ENCODE measurements around the gene AKNA.
A peak's percentile ranks its signal among the peaks of the same experiment; 100 is the strongest.

The AKNA gene

DNA sequence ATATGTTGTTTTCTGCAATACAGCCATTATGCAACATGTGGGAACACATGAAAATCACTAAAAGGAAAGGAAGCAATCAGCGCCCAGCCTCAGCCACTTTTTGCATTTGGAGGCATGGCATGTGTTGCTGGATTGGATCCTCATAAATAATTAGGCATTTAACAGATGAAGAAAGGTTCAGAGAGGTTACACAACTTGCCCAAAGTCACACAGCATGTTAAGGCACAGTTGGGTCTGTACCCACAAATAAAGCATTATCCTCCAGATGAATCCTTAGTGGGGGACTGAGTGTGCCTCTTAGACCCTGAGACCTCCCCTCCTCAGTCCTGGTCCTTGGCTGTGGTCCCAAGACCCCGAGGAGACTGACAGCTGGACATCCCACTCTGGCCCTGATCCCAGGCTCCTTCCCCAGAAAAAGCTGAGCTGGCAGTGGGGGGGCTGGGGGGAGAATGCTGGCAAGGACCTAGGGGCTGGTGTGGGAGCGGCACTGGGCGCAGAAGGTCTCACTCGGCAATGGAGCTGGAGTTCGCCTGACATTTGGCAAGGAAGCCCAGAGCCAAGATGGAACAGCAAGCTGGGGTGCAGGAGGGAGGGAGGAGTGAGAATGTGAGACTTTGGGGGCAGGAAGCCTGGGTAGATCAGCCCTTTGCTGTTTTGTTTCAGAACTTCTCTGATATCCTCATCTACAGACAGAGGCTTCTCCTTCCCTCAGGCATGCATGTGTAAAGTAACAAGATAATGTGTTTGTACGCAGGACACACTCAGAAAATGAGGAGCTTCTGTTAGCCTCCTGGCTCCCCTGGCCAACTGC lies 6.9 kb upstream of the AKNA start:
- DNase-seq (ENCODE audit: low read depth), result peak; percentile 20
- peak overlapping the region; percentile 93 for H3K4me3 ChIP-seq (ENCODE audit: low read length)
- H3K36me3 ChIP-seq (ENCODE audit: control insufficient read depth, insufficient read depth, low read length, severe bottlenecking), result peaks cover 3% of the 10 kb centered on the region
- no peaks in the 10 kb centered on the region for H3K27me3 ChIP-seq (replicated peaks; ENCODE audit: control insufficient read depth, insufficient read depth, low read length)
- peaks cover 74% of the 10 kb centered on the region for H3K4me1 ChIP-seq (ENCODE audit: control insufficient read depth, insufficient read depth, low read length)
- H3K9me3 ChIP-seq (ENCODE audit: control insufficient read depth, low read length), result no peaks in the 10 kb centered on the region
- peak overlapping the region; percentile 96 for H3K9ac ChIP-seq (ENCODE audit: low read length)

DNA sequence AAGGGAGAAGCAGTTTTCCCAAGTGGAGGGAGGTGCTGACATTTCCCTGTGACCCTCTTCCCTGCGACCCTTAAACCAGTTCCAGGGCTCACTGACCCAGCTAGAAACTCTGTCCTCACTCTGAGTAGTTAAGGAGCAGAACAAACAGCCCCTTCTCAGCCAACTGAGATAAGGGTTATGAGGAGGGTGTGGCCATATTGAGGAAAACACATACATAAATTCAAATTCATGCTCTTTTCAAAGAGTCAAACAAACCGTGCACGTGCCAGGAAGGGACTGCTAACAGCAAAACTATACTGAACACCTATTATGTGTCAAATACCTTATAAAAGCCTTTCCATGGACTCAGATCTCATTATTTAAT lies 4.9 kb upstream of the AKNA start:
- H3K27me3 ChIP-seq (replicated peaks; ENCODE audit: control insufficient read depth, insufficient read depth, low read length), result no peaks in the 10 kb centered on the region
- no peak for DNase-seq (ENCODE audit: low read depth)
- H3K4me3 ChIP-seq (ENCODE audit: low read length), result peak overlapping the region; percentile 21
- peaks cover 88% of the 10 kb centered on the region for H3K4me1 ChIP-seq (ENCODE audit: control insufficient read depth, insufficient read depth, low read length)
- no peaks in the 10 kb centered on the region for H3K9me3 ChIP-seq (ENCODE audit: control insufficient read depth, low read length)
- peak overlapping the region; percentile 74 for H3K9ac ChIP-seq (ENCODE audit: low read length)
- peaks cover 3% of the 10 kb centered on the region for H3K36me3 ChIP-seq (ENCODE audit: control insufficient read depth, insufficient read depth, low read length, severe bottlenecking)

DNA sequence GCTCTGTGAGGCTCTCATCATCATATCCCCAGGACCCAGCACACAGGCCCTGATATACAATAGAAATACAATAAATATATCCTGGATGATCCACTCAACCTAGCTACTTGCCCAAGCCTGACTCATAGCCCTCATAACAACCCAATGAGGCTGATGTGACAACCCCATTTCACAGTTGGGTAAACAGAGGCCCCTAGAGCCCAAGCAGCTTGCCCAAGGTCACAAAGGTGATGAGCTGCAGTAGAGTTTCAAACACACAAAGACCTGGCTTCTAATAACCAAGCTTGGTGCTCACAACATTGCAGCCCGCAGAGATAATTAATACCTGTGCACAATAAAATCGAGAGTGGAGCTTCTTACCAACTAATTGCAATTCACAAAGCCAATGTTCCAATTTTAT lies 3.2 kb upstream of the AKNA start:
- no peak for DNase-seq (ENCODE audit: low read depth)
- Histone ChIP-seq H3K9ac (ENCODE audit: low read length) (peak overlapping the region; percentile 94), H3K36me3 (ENCODE audit: control insufficient read depth, insufficient read depth, low read length, severe bottlenecking) (peaks cover 3% of the 10 kb centered on the region), H3K27me3 (replicated peaks; ENCODE audit: control insufficient read depth, insufficient read depth, low read length) (no peaks in the 10 kb centered on the region), H3K4me1 (ENCODE audit: control insufficient read depth, insufficient read depth, low read length) (peaks cover 85% of the 10 kb centered on the region), H3K4me3 (ENCODE audit: low read length) (no peak overlapping the region), H3K9me3 (ENCODE audit: control insufficient read depth, low read length) (no peaks in the 10 kb centered on the region)

DNA sequence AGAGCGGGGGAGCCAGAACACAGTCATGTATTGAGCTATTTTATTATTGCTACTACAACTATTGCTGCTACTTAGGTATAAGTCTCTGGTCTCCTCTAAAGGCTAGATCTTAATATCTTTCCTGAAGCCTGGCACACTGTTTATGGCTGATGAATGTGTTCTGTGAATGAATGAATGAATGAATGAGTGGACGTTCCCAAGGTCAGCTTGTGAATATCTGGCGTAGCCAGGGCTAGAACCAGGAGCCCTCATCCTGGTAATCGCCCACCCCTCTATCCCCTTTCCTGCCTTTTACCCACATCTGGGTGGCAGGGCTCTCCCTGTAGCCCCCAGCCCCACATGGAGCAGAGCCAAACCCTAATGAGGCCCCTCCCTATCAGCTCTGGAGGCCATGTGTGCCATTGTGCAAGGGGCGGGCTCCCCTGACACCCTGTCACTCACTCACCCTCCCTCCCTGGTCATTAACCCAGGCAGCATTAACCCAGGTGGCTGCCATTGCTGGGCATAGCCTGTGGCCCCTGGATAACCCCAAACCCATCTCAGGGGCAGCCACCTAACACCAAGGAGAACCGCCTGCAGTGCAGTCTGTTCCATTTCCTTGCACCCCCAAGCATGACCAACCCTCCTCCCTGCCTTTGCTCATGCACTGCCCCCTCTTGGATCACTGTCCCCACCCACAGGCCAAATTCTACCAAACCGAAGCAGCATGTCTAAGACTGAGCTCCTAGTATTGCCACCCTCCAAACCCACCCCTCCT lies 2.0 kb upstream of the AKNA start:
- no peak for DNase-seq (ENCODE audit: low read depth)
- Histone ChIP-seq H3K4me3 (ENCODE audit: low read length) (peak overlapping the region; percentile 42), H3K27me3 (replicated peaks; ENCODE audit: control insufficient read depth, insufficient read depth, low read length) (no peaks in the 10 kb centered on the region), H3K4me1 (ENCODE audit: control insufficient read depth, insufficient read depth, low read length) (peaks cover 85% of the 10 kb centered on the region), H3K36me3 (ENCODE audit: control insufficient read depth, insufficient read depth, low read length, severe bottlenecking) (peaks cover 3% of the 10 kb centered on the region), H3K9me3 (ENCODE audit: control insufficient read depth, low read length) (no peaks in the 10 kb centered on the region), H3K9ac (ENCODE audit: low read length) (peak overlapping the region; percentile 94)

DNA sequence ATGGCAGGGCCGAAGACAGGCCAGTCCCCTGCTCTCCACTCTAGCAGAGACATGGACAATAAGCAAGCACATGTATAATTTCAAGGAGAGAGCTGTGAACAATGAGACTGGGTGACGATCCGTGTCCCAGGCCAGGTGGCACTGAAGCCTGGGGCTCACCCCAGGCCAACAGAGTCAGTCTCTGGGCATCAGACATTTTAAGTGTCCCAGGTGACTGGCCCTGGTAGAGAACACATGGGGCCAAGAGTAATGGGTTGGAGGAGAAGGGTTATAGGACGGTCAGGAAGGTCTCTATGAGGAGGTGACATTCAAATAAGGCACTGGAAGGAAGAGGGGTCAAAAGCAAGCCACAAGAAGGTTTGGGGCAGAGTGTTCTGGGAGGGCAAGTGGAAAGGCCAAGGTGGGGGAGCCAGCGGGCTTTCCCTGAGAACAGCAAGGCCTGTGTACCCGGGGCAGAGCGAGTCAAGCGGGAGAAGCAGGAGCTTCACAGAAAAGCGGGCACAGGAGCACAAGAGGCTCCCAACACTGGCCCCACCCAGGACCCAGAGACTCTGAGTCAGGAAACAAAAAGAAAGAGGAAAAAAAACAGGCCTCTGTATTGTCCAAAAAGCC lies 1.1 kb upstream of the AKNA start:
- Histone ChIP-seq H3K36me3 (ENCODE audit: control insufficient read depth, insufficient read depth, low read length, severe bottlenecking) (peaks cover 6% of the 10 kb centered on the region), H3K9ac (ENCODE audit: low read length) (peak overlapping the region; percentile 94), H3K9me3 (ENCODE audit: control insufficient read depth, low read length) (no peaks in the 10 kb centered on the region), H3K4me1 (ENCODE audit: control insufficient read depth, insufficient read depth, low read length) (peaks cover 86% of the 10 kb centered on the region), H3K27me3 (replicated peaks; ENCODE audit: control insufficient read depth, insufficient read depth, low read length) (no peaks in the 10 kb centered on the region), H3K4me3 (ENCODE audit: low read length) (peak overlapping the region; percentile 93)
- DNase-seq (ENCODE audit: low read depth), result no peak

DNA sequence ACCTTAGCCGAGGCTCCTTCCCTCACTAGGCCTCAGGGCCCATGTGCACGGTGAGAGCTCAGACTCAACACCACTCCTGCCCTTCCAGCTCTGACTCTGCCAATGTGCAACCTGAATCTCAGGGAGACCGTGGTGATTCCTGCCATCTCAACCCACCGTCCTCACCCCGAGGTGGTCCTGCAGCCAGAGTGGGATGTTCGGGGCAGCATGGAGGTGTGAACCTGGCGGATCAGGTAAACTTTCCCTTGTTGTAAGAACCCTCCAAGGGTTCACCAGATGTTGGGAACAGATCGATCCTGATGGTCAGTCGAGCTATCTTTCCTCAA lies 538 bp upstream of the AKNA start:
- Histone ChIP-seq H3K27me3 (replicated peaks; ENCODE audit: control insufficient read depth, insufficient read depth, low read length) (no peaks in the 10 kb centered on the region), H3K9me3 (ENCODE audit: control insufficient read depth, low read length) (no peaks in the 10 kb centered on the region), H3K4me1 (ENCODE audit: control insufficient read depth, insufficient read depth, low read length) (peaks cover 86% of the 10 kb centered on the region), H3K4me3 (ENCODE audit: low read length) (peak overlapping the region; percentile 93), H3K9ac (ENCODE audit: low read length) (peak overlapping the region; percentile 94), H3K36me3 (ENCODE audit: control insufficient read depth, insufficient read depth, low read length, severe bottlenecking) (peaks cover 7% of the 10 kb centered on the region)
- no peak for DNase-seq (ENCODE audit: low read depth)

DNA sequence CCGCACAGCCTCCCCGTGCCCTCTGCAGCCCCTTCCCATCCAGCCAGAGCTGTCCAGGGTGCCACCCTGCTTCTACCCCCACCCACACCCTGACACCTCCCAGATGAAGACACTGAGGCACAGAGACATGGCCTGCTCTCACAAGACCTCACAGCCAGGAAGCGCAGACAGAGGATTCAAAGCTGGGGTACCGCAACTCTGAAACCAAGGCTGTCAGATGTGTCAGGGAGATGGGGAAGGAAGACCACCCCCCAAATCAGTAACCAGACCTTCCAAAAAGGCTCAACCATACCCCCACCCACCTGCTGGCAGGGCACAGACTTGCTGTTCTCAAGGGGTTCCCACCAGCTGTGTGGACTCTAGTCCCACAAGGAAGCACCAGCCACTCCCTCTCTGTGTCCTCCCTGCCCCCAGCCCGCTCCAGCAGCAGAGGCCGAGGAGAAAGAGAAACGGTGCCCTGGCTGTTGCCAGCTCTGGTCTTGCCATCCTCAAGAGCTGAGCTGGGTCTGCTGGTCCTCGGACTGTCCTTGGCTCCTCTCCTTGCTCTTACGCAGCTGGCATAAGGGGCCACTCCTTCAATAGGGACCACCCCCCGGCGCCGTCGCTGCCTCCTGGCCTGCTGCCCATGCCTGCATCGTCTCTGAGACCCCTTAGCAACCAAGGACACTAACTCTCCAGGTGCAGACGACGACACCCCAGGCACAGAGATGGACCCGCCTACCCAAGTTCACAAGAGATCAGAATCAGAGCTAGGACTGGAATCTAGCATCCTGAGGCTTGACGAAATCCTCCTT lies 699 bp downstream of the AKNA start:
- Histone ChIP-seq H3K9ac (ENCODE audit: low read length) (peak overlapping the region; percentile 94), H3K27me3 (replicated peaks; ENCODE audit: control insufficient read depth, insufficient read depth, low read length) (no peaks in the 10 kb centered on the region), H3K4me3 (ENCODE audit: low read length) (peak overlapping the region; percentile 93), H3K36me3 (ENCODE audit: control insufficient read depth, insufficient read depth, low read length, severe bottlenecking) (peaks cover 7% of the 10 kb centered on the region), H3K9me3 (ENCODE audit: control insufficient read depth, low read length) (no peaks in the 10 kb centered on the region), H3K4me1 (ENCODE audit: control insufficient read depth, insufficient read depth, low read length) (peaks cover 88% of the 10 kb centered on the region)
- peak; percentile 52 for DNase-seq (ENCODE audit: low read depth)

DNA sequence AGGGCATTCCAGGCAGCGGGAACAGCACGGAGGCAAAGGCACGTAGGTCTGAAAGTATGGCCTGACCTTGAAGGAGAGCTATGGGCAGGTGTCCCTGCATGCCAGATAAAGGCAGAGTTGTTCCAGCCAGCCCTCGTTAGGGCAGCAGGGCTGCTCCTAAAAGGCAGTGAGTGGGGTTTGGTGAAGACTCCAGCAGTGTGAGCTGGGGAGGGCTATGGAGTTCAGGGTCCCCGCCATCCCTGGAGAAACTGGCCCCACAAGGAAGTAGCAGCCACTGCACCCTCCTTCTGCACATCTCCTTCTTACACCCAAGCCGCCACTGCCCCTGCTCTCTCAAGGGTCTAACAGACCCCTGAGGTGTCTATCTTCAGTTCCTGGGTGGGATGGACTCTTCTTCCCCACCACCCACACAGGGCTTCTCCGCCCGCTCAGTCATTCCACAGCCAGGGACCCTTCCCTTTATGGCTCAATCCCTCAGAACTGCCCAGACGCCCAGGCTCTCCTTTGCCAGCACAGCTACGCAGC lies 1.4 kb downstream of the AKNA start:
- Histone ChIP-seq H3K9ac (ENCODE audit: low read length) (peak overlapping the region; percentile 94), H3K9me3 (ENCODE audit: control insufficient read depth, low read length) (no peaks in the 10 kb centered on the region), H3K4me1 (ENCODE audit: control insufficient read depth, insufficient read depth, low read length) (peaks cover 88% of the 10 kb centered on the region), H3K4me3 (ENCODE audit: low read length) (peak overlapping the region; percentile 93), H3K27me3 (replicated peaks; ENCODE audit: control insufficient read depth, insufficient read depth, low read length) (no peaks in the 10 kb centered on the region), H3K36me3 (ENCODE audit: control insufficient read depth, insufficient read depth, low read length, severe bottlenecking) (peaks cover 12% of the 10 kb centered on the region)
- DNase-seq (ENCODE audit: low read depth), result no peak

DNA sequence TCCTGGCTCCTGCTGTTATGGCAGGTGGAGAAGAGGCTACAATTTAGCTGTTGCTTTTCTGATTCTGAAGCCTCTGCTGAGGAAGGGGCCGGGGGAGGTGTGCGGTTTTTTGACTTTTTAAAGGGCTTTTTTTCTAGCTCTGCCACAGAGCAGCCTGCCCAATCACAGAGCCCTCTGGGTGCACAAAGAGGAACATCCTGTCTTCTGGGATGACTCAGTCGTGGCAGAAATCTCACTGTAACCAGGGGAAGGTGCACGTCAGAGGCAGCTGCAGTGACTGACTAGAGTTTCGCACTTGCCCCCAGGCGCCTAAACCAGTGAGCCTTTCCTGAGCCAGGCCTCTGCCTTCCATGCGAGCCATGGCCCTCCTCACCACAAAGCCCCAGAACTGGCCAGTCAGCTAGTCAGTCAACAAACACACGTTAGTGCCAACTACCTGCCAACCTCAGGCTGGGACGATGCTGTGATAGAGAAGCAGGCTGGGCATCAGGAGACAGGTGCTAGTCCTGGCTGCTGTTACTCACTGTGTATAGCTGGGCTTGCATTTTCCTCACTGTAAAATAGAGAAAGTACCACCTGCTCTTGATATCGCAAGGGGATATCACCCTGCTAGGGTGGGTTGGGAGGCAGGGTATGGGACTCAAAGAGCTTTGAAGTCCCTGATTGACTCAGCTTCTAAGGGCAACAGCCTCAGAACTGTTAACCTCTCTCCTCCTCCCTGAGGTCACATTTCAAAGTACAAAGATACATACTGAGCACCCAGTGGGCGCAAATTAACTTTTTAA lies 2.2 kb downstream of the AKNA start:
- peak overlapping the region; percentile 93 for H3K4me3 ChIP-seq (ENCODE audit: low read length)
- DNase-seq (ENCODE audit: low read depth), result peak; percentile 86
- peaks cover 79% of the 10 kb centered on the region for H3K4me1 ChIP-seq (ENCODE audit: control insufficient read depth, insufficient read depth, low read length)
- no peaks in the 10 kb centered on the region for H3K27me3 ChIP-seq (replicated peaks; ENCODE audit: control insufficient read depth, insufficient read depth, low read length)
- H3K9me3 ChIP-seq (ENCODE audit: control insufficient read depth, low read length), result no peaks in the 10 kb centered on the region
- H3K9ac ChIP-seq (ENCODE audit: low read length), result peak overlapping the region; percentile 94
- peaks cover 17% of the 10 kb centered on the region for H3K36me3 ChIP-seq (ENCODE audit: control insufficient read depth, insufficient read depth, low read length, severe bottlenecking)

DNA sequence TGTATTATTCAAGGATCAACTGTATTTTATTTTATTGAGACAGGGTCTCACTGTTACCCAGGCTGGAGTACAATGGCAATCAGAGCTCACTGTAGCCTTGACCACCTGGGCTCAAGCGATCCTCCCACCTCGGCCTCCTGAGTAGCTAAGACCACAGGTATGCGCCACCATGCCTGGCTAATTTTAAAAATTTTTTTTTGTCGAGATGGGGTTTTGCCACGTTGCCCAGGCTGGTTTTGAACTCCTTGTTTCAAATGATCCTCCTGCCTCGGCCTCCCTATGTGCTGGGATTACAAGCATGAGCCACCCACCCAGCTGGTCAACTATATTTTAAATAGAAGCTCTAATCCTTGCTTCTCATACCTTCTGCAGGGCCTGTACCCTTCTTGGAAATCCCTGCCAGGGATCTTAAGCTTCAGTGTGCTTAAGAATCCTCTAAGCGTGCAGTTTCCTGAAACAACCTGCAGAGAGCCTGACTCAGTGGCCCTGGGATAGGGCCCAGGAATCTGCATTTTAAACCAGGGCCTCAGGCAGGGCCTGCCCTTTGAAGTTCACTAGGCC lies 2.9 kb downstream of the AKNA start:
- H3K27me3 ChIP-seq (replicated peaks; ENCODE audit: control insufficient read depth, insufficient read depth, low read length), result no peaks in the 10 kb centered on the region

More for the DNA sequence above, 2.9 kb downstream of the AKNA start:
- H3K4me1 ChIP-seq (ENCODE audit: control insufficient read depth, insufficient read depth, low read length), result peaks cover 73% of the 10 kb centered on the region
- H3K4me3 ChIP-seq (ENCODE audit: low read length), result peak overlapping the region; percentile 93
- DNase-seq (ENCODE audit: low read depth), result no peak
- peak overlapping the region; percentile 94 for H3K9ac ChIP-seq (ENCODE audit: low read length)
- peaks cover 24% of the 10 kb centered on the region for H3K36me3 ChIP-seq (ENCODE audit: control insufficient read depth, insufficient read depth, low read length, severe bottlenecking)
- H3K9me3 ChIP-seq (ENCODE audit: control insufficient read depth, low read length), result no peaks in the 10 kb centered on the region

Measured in adipocyte (in vitro differentiated cells).